ENCODE data around the gene DCK. TPM values are rescaled to one million over a fixed set of nuclear protein-coding genes. Genes with fewer than 3 reads are reported as not detected.
"Not testable (repeated sequence)": the region's sequence is repeated elsewhere in the genome, so short reads cannot be mapped to it uniquely, and the experiment has no call there.

The DCK gene
- polyA plus RNA-seq, 3 donors = 13.3 to 56.6 (median 47.3) TPM

- Histone ChIP-seq H3K27ac (ENCODE audit: low read depth in 1 of 2, low read length in 2 of 2) (peak overlapping the region in 1 of 2 donors; percentile 71), H2AFZ (ENCODE audit: insufficient read depth, low read depth, low read length, poor library complexity, severe bottlenecking) (no peak overlapping the region), H3K36me3 (replicated peaks in 1 of 2; ENCODE audit: control insufficient read depth in 1 of 2, insufficient read depth in 2 of 2, low read length in 2 of 2) (peaks cover 7 to 30% of the 10 kb centered on the region in 2 donors), H3K9ac (ENCODE audit: insufficient read depth, low read length, poor library complexity, severe bottlenecking) (no peak overlapping the region), H3K4me3 (replicated peaks in 1 of 3; ENCODE audit: low read depth in 2 of 3, low read length in 3 of 3) (no peak overlapping the region), H3K27me3 (ENCODE audit: control insufficient read depth in 2 of 2, insufficient read depth in 2 of 2, low read length in 2 of 2) (no peaks in the 10 kb centered on the region), H3K4me2 (replicated peaks; ENCODE audit: extremely low read depth, low read length, poor library complexity, severe bottlenecking) (no peak overlapping the region), H3K4me1 (ENCODE audit: control insufficient read depth in 1 of 2, insufficient read depth in 2 of 2, low read length in 2 of 2) (peaks cover 10% of the 10 kb centered on the region in 2 donors), H3K79me2 (ENCODE audit: insufficient read depth, low read length) (peaks cover 98% of the 10 kb centered on the region), H4K20me1 (ENCODE audit: insufficient read depth, low read length) (peaks cover 22% of the 10 kb centered on the region), H3K9me3 (replicated peaks in 1 of 2; ENCODE audit: control insufficient read depth in 1 of 2, insufficient read depth in 1 of 2, low read length in 2 of 2) (no peaks in the 10 kb centered on the region)
- Mint-ChIP-seq H3K4me1 (peaks cover 41% of the 10 kb centered on the region), H3K36me3 (peaks cover 32 to 59% of the 10 kb centered on the region in 2 donors), H3K9me3 (peaks cover 0 to 2% (median 0%) of the 10 kb centered on the region in 7 donors), H3K27me3 (ENCODE audit: low read depth in 3 of 3) (no peaks in the 10 kb centered on the region), H3K27ac (peak overlapping the region; percentile 15 to 82 (median 61)), H3K4me3 (no peak overlapping the region)
- WGBS (ENCODE audit: insufficient coverage) = 64% methylated on average over 4 of the region's 7 CpGs
- intact Hi-C loops (cut with micrococcal nuclease) = loop anchor here in 1 of 2 donors (10.0 kb wide), 1 partner anchor 350 kb away; no protein-coding TSS in a partner anchor
- DNase-seq = no peak
- TF ChIP-seq, protein P1, sequence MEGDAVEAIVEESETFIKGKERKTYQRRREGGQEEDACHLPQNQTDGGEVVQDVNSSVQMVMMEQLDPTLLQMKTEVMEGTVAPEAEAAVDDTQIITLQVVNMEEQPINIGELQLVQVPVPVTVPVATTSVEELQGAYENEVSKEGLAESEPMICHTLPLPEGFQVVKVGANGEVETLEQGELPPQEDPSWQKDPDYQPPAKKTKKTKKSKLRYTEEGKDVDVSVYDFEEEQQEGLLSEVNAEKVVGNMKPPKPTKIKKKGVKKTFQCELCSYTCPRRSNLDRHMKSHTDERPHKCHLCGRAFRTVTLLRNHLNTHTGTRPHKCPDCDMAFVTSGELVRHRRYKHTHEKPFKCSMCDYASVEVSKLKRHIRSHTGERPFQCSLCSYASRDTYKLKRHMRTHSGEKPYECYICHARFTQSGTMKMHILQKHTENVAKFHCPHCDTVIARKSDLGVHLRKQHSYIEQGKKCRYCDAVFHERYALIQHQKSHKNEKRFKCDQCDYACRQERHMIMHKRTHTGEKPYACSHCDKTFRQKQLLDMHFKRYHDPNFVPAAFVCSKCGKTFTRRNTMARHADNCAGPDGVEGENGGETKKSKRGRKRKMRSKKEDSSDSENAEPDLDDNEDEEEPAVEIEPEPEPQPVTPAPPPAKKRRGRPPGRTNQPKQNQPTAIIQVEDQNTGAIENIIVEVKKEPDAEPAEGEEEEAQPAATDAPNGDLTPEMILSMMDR (IDR thresholded peaks at IDR 0.05) = no peak
Observed at GRCh38 chr4:71004281-71004851, 10.9 kb downstream of the DCK start.

DNA sequence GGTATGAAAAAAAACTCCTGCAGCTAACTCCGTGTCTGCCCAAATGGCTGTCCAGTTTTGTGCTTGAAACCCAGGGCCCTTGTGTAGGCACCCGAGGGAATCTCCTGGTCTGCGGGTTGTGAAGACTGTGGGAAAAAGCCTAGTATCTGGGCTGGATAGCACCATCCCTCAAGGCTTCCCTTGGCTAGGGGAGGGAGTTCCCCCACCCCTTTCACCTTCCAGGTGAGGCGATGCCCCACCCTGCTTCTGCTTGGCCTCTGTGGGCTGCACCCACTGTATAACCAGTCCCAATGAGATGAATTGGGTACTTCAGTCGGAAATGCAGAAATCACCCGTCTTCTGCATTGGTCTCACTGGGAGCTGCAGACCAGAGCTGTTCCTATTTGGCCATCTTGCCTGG, 11.6 kb downstream of the DCK start:
- H3K4me3 ChIP-seq (replicated peaks in 1 of 3; ENCODE audit: low read depth in 2 of 3, low read length in 3 of 3) = not testable (repeated sequence)
- H3K4me1 ChIP-seq (ENCODE audit: control insufficient read depth in 1 of 2, insufficient read depth in 2 of 2, low read length in 2 of 2) = peaks cover 10% of the 10 kb centered on the region in 2 donors

More for the DNA sequence above, 11.6 kb downstream of the DCK start:
- Mint-ChIP-seq H3K4me1 (peaks cover 40% of the 10 kb centered on the region), H3K36me3 (peaks cover 26 to 53% of the 10 kb centered on the region in 2 donors), H3K27ac (peak overlapping the region in 6 of 7 donors; percentile 21 to 82 (median 54))
- not testable (repeated sequence) for H3K4me2 ChIP-seq (replicated peaks; ENCODE audit: extremely low read depth, low read length, poor library complexity, severe bottlenecking); H3K4me3 Mint-ChIP-seq; H3K27me3 ChIP-seq (ENCODE audit: control insufficient read depth in 2 of 2, insufficient read depth in 2 of 2, low read length in 2 of 2); H3K9me3 Mint-ChIP-seq; H3K27me3 Mint-ChIP-seq (ENCODE audit: low read depth in 3 of 3); H2AFZ ChIP-seq (ENCODE audit: insufficient read depth, low read depth, low read length, poor library complexity, severe bottlenecking); DNase-seq; H3K9me3 ChIP-seq (replicated peaks in 1 of 2; ENCODE audit: control insufficient read depth in 1 of 2, insufficient read depth in 1 of 2, low read length in 2 of 2); H3K9ac ChIP-seq (ENCODE audit: insufficient read depth, low read length, poor library complexity, severe bottlenecking)
- 89% methylated on average over 1 of the region's 6 CpGs for WGBS (ENCODE audit: insufficient coverage)
- Histone ChIP-seq H3K79me2 (ENCODE audit: insufficient read depth, low read length) (peaks cover 99% of the 10 kb centered on the region), H4K20me1 (ENCODE audit: insufficient read depth, low read length) (peaks cover 23% of the 10 kb centered on the region), H3K36me3 (replicated peaks in 1 of 2; ENCODE audit: control insufficient read depth in 1 of 2, insufficient read depth in 2 of 2, low read length in 2 of 2) (peaks cover 7 to 30% of the 10 kb centered on the region in 2 donors), H3K27ac (ENCODE audit: low read depth in 1 of 2, low read length in 2 of 2) (peak overlapping the region in 1 of 2 donors; percentile 9)
- intact Hi-C loops (cut with micrococcal nuclease) = loop anchor here in 1 of 2 donors (10.0 kb wide), 1 partner anchor 350 kb away; no protein-coding TSS in a partner anchor
